B cell (primary cell): Measurements from ENCODE around the gene SNRPB2. TPM values are rescaled to one million over a fixed set of nuclear protein-coding genes. Genes with fewer than 3 reads are reported as not detected.

Experiments
- ATAC-seq: fragments of 200-7000 bp; cut with Tn5 transposase; one replicate; pipeline ENCODE4 v1.10.0; 2021; ENCODE audit warnings: low read depth, mild to moderate bottlenecking, moderate number of reproducible peaks, moderate library complexity
- CTCF ChIA-PET: fragments of 350-600 bp; sonication (Branson Sonifier 250); formaldehyde crosslinking; loops from one replicate; lab custom pipeline; 2021; ENCODE audit warnings: antibody characterized with exemption, inconsistent platforms; lab: Charles Lee
- POLR2A ChIA-PET: fragments of 350-600 bp; sonication (Branson Sonifier 250); formaldehyde crosslinking; loops from one replicate; lab custom pipeline; 2021; ENCODE audit warnings: antibody characterized with exemption; lab: Charles Lee
- DNase-seq: peaks from one replicate; pipeline ENCODE4 v3.0.0; 2013
- H2AFZ ChIP-seq: 2 replicates; pipeline ENCODE4 v1.6.1; 2012; ENCODE audit warnings: mild to moderate bottlenecking, low read depth, low read length; ENCODE audit not compliant: insufficient read depth, poor library complexity, severe bottlenecking
- H3K27ac ChIP-seq, 2 donors: 1 replicate in 1 of 2; 2 replicates in 1 of 2; pipeline ENCODE4 v1.5.1; 2012 to 2013; ENCODE audit warnings: low read length in 2 of 2, mild to moderate bottlenecking in 2 of 2, moderate library complexity in 1 of 2
- H3K27me3 ChIP-seq, 4 experiments: fragments of 200-600 bp in 1 of 4; sonication (generic) in 1 of 4; replicated peaks in 1 of 4; 1 replicate in 2 of 4; 2 replicates in 2 of 4; pipeline versions ENCODE4 v1.6.1 to v1.7.0; 2013 to 2016; ENCODE audit warnings: low read length in 3 of 4, mild to moderate bottlenecking in 2 of 4, mixed read lengths in 1 of 4, moderate library complexity in 1 of 4; ENCODE audit not compliant: insufficient read depth in 4 of 4, control insufficient read depth in 3 of 4; ENCODE audit errors: control extremely low read depth in 1 of 4
- H3K36me3 ChIP-seq, 2 experiments: replicated peaks in 1 of 2; 1 replicate in 1 of 2; 2 replicates in 1 of 2; pipeline versions ENCODE4 v1.6.1 to v1.7.1; 2013; ENCODE audit warnings: low read length in 1 of 2; ENCODE audit not compliant: insufficient read depth in 2 of 2, control insufficient read depth in 1 of 2; ENCODE audit errors: control extremely low read depth in 1 of 2, extremely low read depth in 1 of 2
- H3K4me1 ChIP-seq, 2 donors: fragments of 200-600 bp in 1 of 2; sonication (generic) in 1 of 2; 1 replicate in 1 of 2; 2 replicates in 1 of 2; pipeline versions ENCODE4 v1.5.1 to v1.6.1; 2013 to 2017; ENCODE audit warnings: low read length in 2 of 2; ENCODE audit not compliant: control insufficient read depth in 2 of 2, insufficient read depth in 2 of 2
- H3K4me2 ChIP-seq: replicated peaks from 2 replicates; pipeline ENCODE3; 2012; ENCODE audit warnings: mild to moderate bottlenecking, low read depth, low read length; ENCODE audit not compliant: poor library complexity, severe bottlenecking
- H3K4me3 ChIP-seq, 5 experiments: fragments of 200-600 bp in 1 of 5; sonication (generic) in 1 of 5; 1 replicate in 3 of 5; 2 replicates in 2 of 5; pipeline versions ENCODE4 v1.5.1 to v1.7.0; 2011 to 2016; ENCODE audit warnings: low read length in 4 of 5, mild to moderate bottlenecking in 4 of 5, low read depth in 2 of 5, control low read depth in 1 of 5, moderate library complexity in 1 of 5; ENCODE audit not compliant: insufficient read depth in 1 of 5; ENCODE audit errors: control extremely low read depth in 1 of 5, extremely low read depth in 1 of 5
- H3K79me2 ChIP-seq: fragments of 200-600 bp; sonication (generic); one replicate; pipeline ENCODE4 v1.6.0; 2016; ENCODE audit warnings: low read length; ENCODE audit not compliant: control insufficient read depth, insufficient read depth
- H3K9ac ChIP-seq: fragments of 200-600 bp; sonication (generic); 2 replicates; pipeline ENCODE4 v1.6.1; 2017; ENCODE audit warnings: mild to moderate bottlenecking, low read length, moderate library complexity
- H3K9me3 ChIP-seq, 3 donors: one replicate each; pipeline versions ENCODE4 v1.6.1 to v1.7.1; 2013; ENCODE audit warnings: low read length in 2 of 3; ENCODE audit not compliant: control insufficient read depth in 2 of 3, insufficient read depth in 1 of 3; ENCODE audit errors: control extremely low read depth in 1 of 3
- H4K20me1 ChIP-seq: 2 replicates; pipeline ENCODE4 v1.6.0; 2012; ENCODE audit warnings: mild to moderate bottlenecking, low read length; ENCODE audit not compliant: insufficient read depth, control insufficient read depth, poor library complexity, severe bottlenecking
- H3K27ac Mint-ChIP-seq: one replicate; pipeline ENCODE4 v1.8.0; 2021; ENCODE audit warnings: mixed read lengths
- H3K27me3 Mint-ChIP-seq: one replicate; pipeline ENCODE4 v1.8.0; 2021; ENCODE audit warnings: mixed read lengths
- H3K4me1 Mint-ChIP-seq: one replicate; pipeline ENCODE4 v1.8.0; 2021; ENCODE audit warnings: mixed read lengths
- H3K4me3 Mint-ChIP-seq: one replicate; pipeline ENCODE4 v1.8.0; 2021; ENCODE audit warnings: mixed read lengths
- H3K9me3 Mint-ChIP-seq: one replicate; pipeline ENCODE4 v1.8.0; 2022; ENCODE audit warnings: mixed read lengths; ENCODE audit not compliant: insufficient read depth
- EZH2 ChIP-seq: IDR thresholded peaks from 2 replicates; pipeline ENCODE4 v1.6.1; 2012; ENCODE audit warnings: borderline replicate concordance, low read depth, mild to moderate bottlenecking, moderate library complexity, low read length; ENCODE audit not compliant: insufficient read depth, poor library complexity, severe bottlenecking
- WGBS: methylation state at CpG from one replicate; pipeline ENCODE4 v1.1.5; 2013; ENCODE audit warnings: missing lambda C conversion rate; ENCODE audit not compliant: insufficient coverage; 5-methylcytosine and 5-hydroxymethylcytosine counted together
- intact Hi-C: fragments of 100-400 bp; cut with micrococcal nuclease; formaldehyde crosslinking; loops from one replicate; pipeline ENCODE4 v1.10.0; 2022
- polyA plus RNA-seq: library from polyadenylated mRNA; depleted of rRNA; stranded (reverse); fragments of >200 nt; gene quantifications from 2 replicates; pipeline ENCODE4 v1.2.3, GENCODE V29; 2012
- total RNA-seq, 2 donors: library from RNA; stranded (reverse); fragments of 120-200 nt in 1 of 2; gene quantifications; 1 replicate in 1 of 2; 2 replicates in 1 of 2; pipeline versions ENCODE4 v1.2.3 to v1.2.4, GENCODE V29; 2013 to 2022
- TF ChIP-seq, protein P1 (sequence below): fragments of 200-600 bp; IDR thresholded peaks from one replicate; pipeline ENCODE4 v1.8.0; 2022; ENCODE audit warnings: antibody characterized with exemption, mild to moderate bottlenecking

Gene SNRPB2
- total and polyA plus RNA-seq, 2 donors (not counting 1 experiment from before 2014, with no cell fraction given): 22.4 to 38.3 TPM

DNA sequence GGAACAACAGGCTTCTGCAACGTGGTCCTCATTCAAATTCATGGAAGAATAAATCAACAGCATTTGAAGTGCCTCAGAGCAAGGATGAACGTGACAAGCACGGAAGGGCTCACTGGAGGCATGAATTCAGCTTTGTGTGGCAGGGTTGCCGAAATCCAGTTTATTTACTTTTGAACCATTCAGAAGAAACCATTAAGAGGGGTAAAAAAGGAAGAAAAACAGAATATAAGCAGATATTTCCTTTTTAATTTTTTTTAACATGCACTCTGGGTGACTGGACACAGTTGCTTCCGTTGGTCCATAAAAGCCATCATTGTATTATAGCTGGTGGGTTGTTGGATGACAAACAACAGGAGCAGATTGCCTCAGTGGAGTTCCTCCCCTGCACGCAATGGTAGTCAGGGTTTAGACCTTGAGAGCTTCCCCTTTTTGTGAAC is 17.3 kb upstream of the SNRPB2 start:
- Histone ChIP-seq H3K27ac (no peak overlapping the region), H3K27me3 (peaks cover 0 to 6% (median 2%) of the 10 kb centered on the region in 4 experiments), H3K79me2 (no peaks in the 10 kb centered on the region), H3K9ac (no peak overlapping the region), H3K4me1 (peaks cover 5 to 14% of the 10 kb centered on the region in 2 donors), H4K20me1 (no peaks in the 10 kb centered on the region), H3K9me3 (peaks cover 0 to 2% (median 0%) of the 10 kb centered on the region in 3 donors), H3K4me3 (no peak overlapping the region), H2AFZ (no peak overlapping the region), H3K36me3 (no peaks in the 10 kb centered on the region), H3K4me2 (no peak overlapping the region)
- Mint-ChIP-seq H3K27me3 (peaks cover 41% of the 10 kb centered on the region), H3K4me1 (peaks cover 18% of the 10 kb centered on the region), H3K27ac (no peak overlapping the region), H3K9me3 (no peaks in the 10 kb centered on the region), H3K4me3 (no peak overlapping the region)
- ATAC-seq (no peak), DNase-seq (no peak)
- POLR2A ChIA-PET: no interaction called here
- intact Hi-C loops: no loop called here
- 89% methylated on average over 4 of the region's 6 CpGs for WGBS
- CTCF ChIA-PET: no interaction called here
- TF ChIP-seq EZH2: no peak
- TF ChIP-seq, protein P1, sequence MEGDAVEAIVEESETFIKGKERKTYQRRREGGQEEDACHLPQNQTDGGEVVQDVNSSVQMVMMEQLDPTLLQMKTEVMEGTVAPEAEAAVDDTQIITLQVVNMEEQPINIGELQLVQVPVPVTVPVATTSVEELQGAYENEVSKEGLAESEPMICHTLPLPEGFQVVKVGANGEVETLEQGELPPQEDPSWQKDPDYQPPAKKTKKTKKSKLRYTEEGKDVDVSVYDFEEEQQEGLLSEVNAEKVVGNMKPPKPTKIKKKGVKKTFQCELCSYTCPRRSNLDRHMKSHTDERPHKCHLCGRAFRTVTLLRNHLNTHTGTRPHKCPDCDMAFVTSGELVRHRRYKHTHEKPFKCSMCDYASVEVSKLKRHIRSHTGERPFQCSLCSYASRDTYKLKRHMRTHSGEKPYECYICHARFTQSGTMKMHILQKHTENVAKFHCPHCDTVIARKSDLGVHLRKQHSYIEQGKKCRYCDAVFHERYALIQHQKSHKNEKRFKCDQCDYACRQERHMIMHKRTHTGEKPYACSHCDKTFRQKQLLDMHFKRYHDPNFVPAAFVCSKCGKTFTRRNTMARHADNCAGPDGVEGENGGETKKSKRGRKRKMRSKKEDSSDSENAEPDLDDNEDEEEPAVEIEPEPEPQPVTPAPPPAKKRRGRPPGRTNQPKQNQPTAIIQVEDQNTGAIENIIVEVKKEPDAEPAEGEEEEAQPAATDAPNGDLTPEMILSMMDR: no peak

DNA sequence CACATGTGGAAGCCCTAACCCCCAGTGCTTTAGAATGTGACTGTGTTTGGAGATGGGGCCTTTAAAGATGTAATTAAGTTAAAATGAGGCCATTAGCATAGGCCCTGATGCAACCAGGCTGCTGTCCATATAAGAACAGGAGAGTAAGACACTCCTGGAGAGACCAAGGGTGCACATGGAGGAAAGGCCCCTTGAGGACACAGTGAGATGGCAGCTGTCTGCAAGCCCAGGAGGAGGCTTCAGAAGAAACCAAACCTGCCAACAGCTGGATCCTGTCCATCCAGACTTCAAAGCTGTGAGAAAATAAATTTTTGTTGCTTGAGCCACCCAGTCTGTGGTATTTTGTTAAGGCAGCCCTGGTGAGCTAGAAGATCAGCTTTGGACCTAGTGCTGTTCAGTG is 16.8 kb upstream of the SNRPB2 start:
- intact Hi-C loops: no loop called here
- Histone ChIP-seq H3K79me2 (no peaks in the 10 kb centered on the region), H2AFZ (no peak overlapping the region), H4K20me1 (no peaks in the 10 kb centered on the region), H3K9ac (no peak overlapping the region), H3K4me1 (peaks cover 5 to 10% of the 10 kb centered on the region in 2 donors), H3K27me3 (peaks cover 0 to 11% (median 2%) of the 10 kb centered on the region in 4 experiments), H3K4me3 (no peak overlapping the region), H3K4me2 (no peak overlapping the region), H3K9me3 (peaks cover 0 to 2% (median 0%) of the 10 kb centered on the region in 3 donors), H3K27ac (no peak overlapping the region), H3K36me3 (no peaks in the 10 kb centered on the region)
- Mint-ChIP-seq H3K4me3 (no peak overlapping the region), H3K27ac (no peak overlapping the region), H3K9me3 (no peaks in the 10 kb centered on the region), H3K27me3 (peaks cover 36% of the 10 kb centered on the region), H3K4me1 (peaks cover 15% of the 10 kb centered on the region)
- CTCF ChIA-PET: interaction anchor here (1.3 kb wide), 1 partner anchor 48 kb away, joined by 3 read pairs; no protein-coding TSS in a partner anchor
- POLR2A ChIA-PET: no interaction called here
- DNase-seq (no peak), ATAC-seq (no peak)
- TF ChIP-seq, protein P1: no peak
- TF ChIP-seq EZH2: no peak
